Activated CD8-positive, alpha-beta memory T cell treated with anti-CD3 and anti-CD28 coated beads for 48 hours (primary cell): ENCODE data around the gene TGFB2.

Experiments
- DNase-seq, 3 experiments: peaks; one replicate each; pipeline ENCODE4 v3.0.0-alpha.2; 2020; ENCODE audit warnings: low read depth in 2 of 3, low spot score in 2 of 3

Gene TGFB2

DNA sequence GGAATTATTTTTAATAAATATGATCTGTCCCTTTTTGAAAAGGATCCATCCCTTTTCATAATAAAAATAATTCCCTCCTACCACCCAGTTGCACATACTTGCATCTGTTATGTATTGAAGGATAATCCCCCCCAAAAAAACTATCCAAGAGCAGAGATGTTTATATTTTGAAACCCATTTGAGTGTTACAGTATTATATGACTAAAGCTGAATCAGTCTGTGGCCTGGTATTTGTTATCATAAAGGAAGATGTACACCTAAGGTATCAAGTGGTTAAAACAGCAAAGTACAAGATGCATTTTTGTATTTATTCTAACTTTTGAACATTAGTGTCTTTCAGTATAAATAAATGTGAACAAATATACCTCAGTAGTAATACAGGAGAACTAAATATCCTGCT is 12.7 kb upstream of the TGFB2 start:
- no peak for DNase-seq

- no peak for DNase-seq
Observed at GRCh38 chr1:218336328-218336727, 8.8 kb upstream of the TGFB2 start.

DNA sequence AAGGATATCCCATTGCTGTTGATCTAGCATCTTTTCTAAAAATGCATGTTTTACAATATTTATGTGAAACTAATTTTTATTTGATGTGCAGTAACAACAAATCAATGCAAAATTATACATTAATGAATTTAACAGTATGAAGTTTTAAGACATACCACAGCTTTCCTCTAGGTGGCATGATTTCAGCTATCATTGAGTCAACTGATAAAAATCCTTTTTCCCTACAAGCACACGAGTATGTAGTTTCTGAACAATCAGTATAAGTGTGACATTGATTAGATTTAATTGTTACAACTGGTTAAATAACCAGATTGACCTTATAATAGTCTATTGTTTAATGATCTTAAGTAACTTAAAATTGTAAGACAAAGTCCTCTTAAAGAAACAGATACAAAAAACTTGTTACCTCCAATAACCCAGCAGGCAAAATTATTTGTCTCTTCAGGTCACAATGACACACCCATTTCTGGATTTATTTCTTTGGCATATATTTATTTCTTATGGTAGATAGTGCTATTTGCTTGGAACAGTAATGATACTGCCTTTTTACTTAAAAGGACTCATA is 5.8 kb upstream of the TGFB2 start:
- DNase-seq = no peak

DNA sequence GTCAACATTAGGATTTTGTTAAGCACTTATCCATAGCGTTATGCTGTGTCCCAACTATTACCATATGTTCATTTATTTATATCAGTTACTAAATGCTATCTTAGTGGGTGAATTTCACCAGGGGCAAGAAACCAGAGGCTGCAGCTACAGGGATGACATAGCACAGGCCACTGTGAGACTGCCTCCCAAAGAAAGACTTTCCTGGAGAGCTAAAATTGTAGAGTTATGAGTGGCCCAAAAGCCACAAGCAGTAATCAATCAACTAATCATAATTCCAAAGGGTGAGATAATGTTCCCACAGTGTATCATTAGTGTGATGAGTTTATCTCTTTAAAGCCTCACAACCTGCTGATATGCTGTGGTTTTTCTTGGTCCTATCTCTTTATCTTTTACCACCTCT is 3.8 kb upstream of the TGFB2 start:
- no peak for DNase-seq

DNA sequence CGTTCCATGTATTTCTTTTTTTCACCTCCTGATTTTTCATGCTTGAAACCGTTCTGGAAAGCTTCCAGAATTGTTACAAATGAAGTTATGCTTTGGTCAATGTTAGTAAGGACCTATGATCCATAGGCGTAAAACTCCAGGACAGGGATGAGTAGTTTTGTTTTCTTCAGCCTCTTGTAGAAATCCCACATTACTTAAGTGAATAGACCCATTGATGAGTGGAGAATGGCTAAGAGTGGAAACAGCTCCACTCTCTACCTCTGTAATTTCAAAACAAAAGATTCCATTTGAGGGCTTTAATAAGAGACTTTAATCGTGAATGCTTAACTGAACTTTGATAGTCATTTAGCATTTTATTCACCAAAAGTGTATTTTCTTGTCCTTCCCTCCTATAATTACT is 3.0 kb upstream of the TGFB2 start:
- DNase-seq = no peak

GRCh38 chr1:218345673-218346390 is 696 bp downstream of the TGFB2 start:
- no peak for DNase-seq

GRCh38 chr1:218346391-218347204 is 1.5 kb downstream of the TGFB2 start:
- DNase-seq = no peak

GRCh38 chr1:218347336-218347722 is 2.2 kb downstream of the TGFB2 start:
- DNase-seq = no peak

DNA sequence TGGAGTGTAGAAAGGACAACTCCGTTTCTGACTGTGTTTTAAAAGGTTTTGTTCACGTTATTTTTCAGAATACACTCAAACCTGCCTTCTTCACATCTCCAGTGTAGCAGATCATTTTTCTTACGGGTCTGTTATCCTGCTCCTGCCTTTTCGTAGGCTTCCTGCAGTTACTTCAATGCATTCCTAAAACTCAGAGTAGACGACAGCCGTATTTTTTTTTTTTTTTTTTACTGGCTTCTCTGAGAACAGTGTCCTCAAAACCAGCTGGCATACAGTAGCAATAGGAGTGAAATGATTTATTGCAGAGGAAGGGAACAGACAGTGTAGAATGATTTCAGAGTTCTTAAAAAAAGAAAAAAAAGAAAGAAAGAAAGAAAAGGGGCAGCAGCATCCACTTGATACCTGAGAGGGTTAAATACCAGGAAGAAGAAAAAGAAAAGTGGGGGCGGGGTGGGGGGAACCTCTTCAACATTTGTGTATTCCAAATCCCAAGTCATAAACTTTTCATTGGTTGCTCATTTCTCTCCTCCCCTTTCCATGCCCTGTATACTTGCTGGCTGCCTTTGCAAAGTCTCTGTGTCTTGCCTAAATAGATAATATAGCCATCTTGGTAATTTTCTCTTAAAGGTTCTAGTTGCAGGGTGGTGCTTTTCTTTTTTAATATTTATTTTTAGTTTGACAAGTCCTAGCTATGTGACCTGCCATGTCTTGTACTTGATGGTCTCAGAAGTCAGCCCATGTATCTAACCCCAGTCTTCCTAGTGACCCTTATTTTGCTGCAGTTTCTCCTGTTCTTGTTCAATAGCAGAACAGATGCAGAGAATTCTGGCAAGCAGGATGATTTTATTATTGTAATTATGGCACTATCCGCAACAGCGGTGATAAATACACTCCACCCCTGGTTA is 2.8 kb downstream of the TGFB2 start:
- no peak for DNase-seq

- no peak for DNase-seq
Observed at GRCh38 chr1:218348628-218349071, 3.5 kb downstream of the TGFB2 start.

- DNase-seq = no peak
Observed at GRCh38 chr1:218349348-218350034, 4.4 kb downstream of the TGFB2 start.

DNA sequence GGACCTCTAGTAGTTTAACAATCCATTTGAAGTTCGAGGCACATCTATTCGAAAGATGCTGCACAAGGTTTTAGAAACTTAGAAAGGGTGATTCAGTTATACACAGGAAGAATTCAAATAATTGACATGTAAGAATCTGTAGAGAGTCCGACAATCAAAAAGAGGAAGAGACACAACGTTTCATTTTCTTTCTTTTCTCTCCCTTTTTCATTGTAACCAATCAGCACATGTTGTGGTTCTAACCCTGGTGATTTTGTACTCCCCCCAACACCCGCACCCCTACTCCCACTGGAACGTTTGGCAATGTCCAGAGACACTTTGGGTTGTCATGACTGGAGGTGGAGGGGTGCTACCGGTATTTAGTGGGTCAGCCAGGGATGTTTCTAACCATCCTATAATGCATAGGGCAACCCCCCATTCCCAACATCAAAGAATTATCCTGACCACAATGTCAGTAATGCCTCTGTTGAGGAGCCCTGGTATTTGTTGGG is 4.9 kb downstream of the TGFB2 start:
- DNase-seq = no peak

- no peak for DNase-seq
Observed at GRCh38 chr1:218350801-218351266, 5.7 kb downstream of the TGFB2 start.

GRCh38 chr1:218351391-218352074 is 6.4 kb downstream of the TGFB2 start:
- DNase-seq = no peak

GRCh38 chr1:218352075-218352438 is 6.9 kb downstream of the TGFB2 start:
- no peak for DNase-seq

DNA sequence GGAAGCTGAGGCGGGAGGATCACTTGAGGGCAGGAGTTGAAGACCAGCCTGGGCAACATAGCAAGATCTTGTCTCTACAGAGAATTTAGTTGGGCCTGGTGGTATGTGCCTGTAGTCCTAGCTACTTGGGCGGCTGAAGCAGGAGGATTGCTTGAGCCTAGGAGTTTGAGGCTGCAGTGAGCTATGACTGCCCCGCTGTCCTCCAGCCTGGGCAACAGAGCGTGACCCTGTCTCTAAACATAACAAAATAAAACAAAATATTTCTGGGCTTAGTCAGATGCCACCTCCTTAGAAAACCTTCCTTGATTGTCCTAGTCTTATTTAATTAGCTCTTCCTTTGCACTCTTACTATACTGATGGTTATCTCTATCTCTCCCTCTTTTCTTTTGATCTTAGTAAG is 8.5 kb downstream of the TGFB2 start:
- no peak for DNase-seq

GRCh38 chr1:218355278-218355677 is 10.1 kb downstream of the TGFB2 start:
- DNase-seq = no peak

GRCh38 chr1:218357211-218357892 is 12.2 kb downstream of the TGFB2 start:
- DNase-seq = no peak

DNA sequence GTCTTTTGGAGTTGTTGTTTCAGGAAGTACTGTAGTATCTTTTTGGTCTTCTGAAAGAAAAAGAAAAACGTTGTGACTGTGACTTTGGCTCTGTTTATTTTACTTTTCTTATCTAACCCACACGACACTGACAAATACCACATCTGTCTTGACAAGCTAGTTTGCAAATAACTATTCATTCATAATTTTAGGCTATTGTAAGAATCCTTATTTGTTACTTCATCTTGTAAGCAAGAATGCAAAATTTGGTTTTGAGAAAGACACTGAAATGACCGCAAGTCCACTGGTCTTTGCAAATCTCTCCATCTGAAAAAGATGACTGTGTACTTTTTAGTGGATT is 12.7 kb downstream of the TGFB2 start:
- DNase-seq = no peak
